Panc1 (cell line): ENCODE results near the gene AP3S2. TPM values are rescaled to one million over a fixed set of nuclear protein-coding genes. Genes with fewer than 3 reads are reported as not detected.

Source experiments
- ATAC-seq: fragments of 200-7000 bp; cut with Tn5 transposase; 2 replicates; pipeline ENCODE4 v1.9.1; 2020; ENCODE audit warnings: mild to moderate bottlenecking, moderate library complexity
- BruUV-seq: library from RNA; stranded (reverse); fragments of 400-500 nt; replicated peaks from 2 replicates; lab custom pipeline; 2021; lab: Mats Ljungman, UMichigan
- CTCF ChIA-PET: fragments of 300-600 bp; sonication (Branson Sonifier 250); formaldehyde crosslinking; loops from one replicate; lab custom pipeline; 2022; ENCODE audit warnings: antibody characterized with exemption; lab: Charles Lee
- POLR2A ChIA-PET: fragments of 300-600 bp; sonication (Branson Sonifier 250); formaldehyde crosslinking; loops from one replicate; lab custom pipeline; 2022; ENCODE audit warnings: antibody characterized with exemption; lab: Charles Lee
- DNase-seq: peaks from one replicate; pipeline ENCODE4 v3.0.0-alpha.2; 2010; ENCODE audit warnings: low read depth, low spot score
- H3K27ac ChIP-seq: 2 replicates; pipeline ENCODE4 v1.5.1; 2011; ENCODE audit warnings: mild to moderate bottlenecking, low read length, inconsistent platforms
- H3K27me3 ChIP-seq: fragments of 200-500 bp; sonication (Bioruptor generic); 2 replicates; pipeline ENCODE4 v1.6.0; 2014; ENCODE audit warnings: low read length, inconsistent platforms; ENCODE audit not compliant: control insufficient read depth, insufficient read depth
- H3K36me3 ChIP-seq: fragments of 200-500 bp; sonication (Bioruptor generic); 2 replicates; pipeline ENCODE4 v1.5.1; 2014; ENCODE audit warnings: inconsistent platforms, mild to moderate bottlenecking, low read length, moderate library complexity; ENCODE audit not compliant: control insufficient read depth, insufficient read depth
- H3K4me1 ChIP-seq: 2 replicates; pipeline ENCODE4 v1.5.1; 2011; ENCODE audit warnings: inconsistent platforms, mild to moderate bottlenecking, low read length, moderate library complexity; ENCODE audit not compliant: control insufficient read depth, insufficient read depth
- H3K4me3 ChIP-seq, 2 experiments: 2 replicates each; pipeline ENCODE4 v1.5.1; 2011 to 2012; ENCODE audit warnings: low read depth in 2 of 2, low read length in 2 of 2, mild to moderate bottlenecking in 2 of 2, inconsistent platforms in 1 of 2, moderate library complexity in 1 of 2
- H3K9me3 ChIP-seq: fragments of 200-500 bp; sonication (Bioruptor generic); 2 replicates; pipeline ENCODE4 v1.5.1; 2014; ENCODE audit warnings: low read depth, mild to moderate bottlenecking, inconsistent platforms, low read length, moderate library complexity; ENCODE audit not compliant: control insufficient read depth, insufficient read depth
- CTCF ChIP-seq: fragments of 450-650 bp; IDR thresholded peaks from 2 replicates; pipeline ENCODE4 v1.5.1; 2017; ENCODE audit warnings: mild to moderate bottlenecking
- POLR2AphosphoS5 ChIP-seq: IDR thresholded peaks from 2 replicates; pipeline ENCODE4 v1.6.1; 2012; ENCODE audit warnings: mild to moderate bottlenecking, low read depth, low read length, moderate library complexity
- REST ChIP-seq, 2 experiments: IDR thresholded peaks; 2 replicates each; pipeline ENCODE4 v1.6.1; 2011 to 2012; ENCODE audit warnings: low read depth in 2 of 2, control low read depth in 1 of 2, low read length in 1 of 2, mild to moderate bottlenecking in 1 of 2, moderate library complexity in 1 of 2; ENCODE audit not compliant: insufficient read depth in 1 of 2
- SIN3A ChIP-seq: IDR thresholded peaks from 2 replicates; pipeline ENCODE4 v1.6.1; 2012; ENCODE audit warnings: low read depth, mild to moderate bottlenecking, low read length, moderate library complexity, borderline replicate concordance; ENCODE audit not compliant: insufficient read depth
- TCF7L2 ChIP-seq: IDR thresholded peaks from 2 replicates; pipeline ENCODE4 v1.6.1; 2011; ENCODE audit warnings: mild to moderate bottlenecking, low read depth, low read length, inconsistent platforms
- in situ Hi-C: cut with HindIII; loops from 2 replicates; pipeline ENCODE4 v1.10.0; 2016; ENCODE audit warnings: low sequenced_read_pairs, low pct_unique_long_range_greater_than_20kb
- intact Hi-C: fragments of 100-400 bp; cut with micrococcal nuclease; formaldehyde crosslinking; loops from one replicate; pipeline ENCODE4 v1.10.0; 2022; ENCODE audit not compliant: unreplicated experiment
- total RNA-seq: library from RNA; stranded (reverse); gene quantifications from one replicate; pipeline ENCODE4 v1.2.1, GENCODE V29; 2021; ENCODE audit not compliant: unreplicated experiment

The AP3S2 gene
- total RNA-seq, 1 experiment from 2014 or later: 24.6 TPM

GRCh38 chr15:89837134-89837829 lies 56.5 kb downstream of the AP3S2 start:
- Histone ChIP-seq H3K27ac (no peak overlapping the region), H3K4me3 (no peak overlapping the region), H3K27me3 (no peaks in the 10 kb centered on the region), H3K36me3 (0 out of 2 replicates have a peak, but pooled peaks cover 2% of the 10 kb centered on the region), H3K9me3 (no peaks in the 10 kb centered on the region), H3K4me1 (no peaks in the 10 kb centered on the region)
- CTCF ChIA-PET: interaction anchor here (0.5 kb wide), 1 partner anchor 100 kb away, joined by 4 read pairs; no protein-coding TSS in a partner anchor
- POLR2A ChIA-PET: no interaction called here
- DNase-seq: no peak
- ATAC-seq: peak; percentile 46; the same call in 1 of the 2 replicates
- intact Hi-C loops: no loop called here
- no peak for TF ChIP-seq REST (IDR thresholded peaks at IDR 0.05; ENCODE audit: insufficient read depth in 1 of 2, low read depth in 2 of 2, low read length in 1 of 2)
- no peak for TF ChIP-seq CTCF
- in situ Hi-C loops: no loop called here
- BruUV-seq: no TSS peak

GRCh38 chr15:89836267-89837133 lies 57.3 kb downstream of the AP3S2 start:
- no peaks in the 10 kb centered on the region for H3K9me3 ChIP-seq
- no peak for DNase-seq
- no TSS peak for BruUV-seq
- CTCF ChIA-PET: interaction anchor here (0.5 kb wide), 1 partner anchor 100 kb away, joined by 4 read pairs; no protein-coding TSS in a partner anchor
- no peak overlapping the region for H3K4me3 ChIP-seq
- no peaks in the 10 kb centered on the region for H3K4me1 ChIP-seq
- intact Hi-C loops: no loop called here
- POLR2A ChIA-PET: no interaction called here
- H3K27ac ChIP-seq: no peak overlapping the region
- in situ Hi-C loops: no loop called here
- H3K36me3 ChIP-seq: 0 out of 2 replicates have a peak, but pooled peaks cover 2% of the 10 kb centered on the region
- no peaks in the 10 kb centered on the region for H3K27me3 ChIP-seq
- no peak for ATAC-seq
- no peak for TF ChIP-seq SIN3A
- no peak for TF ChIP-seq CTCF
- no peak for TF ChIP-seq TCF7L2
- TF ChIP-seq REST (IDR thresholded peaks at IDR 0.05; ENCODE audit: insufficient read depth in 1 of 2, low read depth in 2 of 2, low read length in 1 of 2): no peak
- no peak for TF ChIP-seq POLR2AphosphoS5
